Activated naive CD8-positive, alpha-beta T cell treated with anti-CD3 and anti-CD28 coated beads, Interleukin-2, amount 50 U/mL, for 24 hours (primary cell): Measurements from ENCODE around the gene SLC22A15.
"Not testable (repeated sequence)": the region's sequence is repeated elsewhere in the genome, so short reads cannot be mapped to it uniquely, and the experiment has no call there.

Experiments
- ATAC-seq: fragments of 150-1000 bp; cut with Tn5 transposase; one replicate; pipeline ENCODE4 v1.10.0; 2021
- DNase-seq: peaks from one replicate; pipeline ENCODE4 v3.0.0; 2021
- H3K27ac Mint-ChIP-seq: one replicate; pipeline ENCODE4 v1.8.0; 2021; ENCODE audit warnings: mild to moderate bottlenecking, mixed read lengths
- H3K27me3 Mint-ChIP-seq: one replicate; pipeline ENCODE4 v1.8.0; 2021; ENCODE audit warnings: mixed read lengths
- H3K36me3 Mint-ChIP-seq: one replicate; pipeline ENCODE4 v1.8.0; 2021; ENCODE audit warnings: low read depth, mixed read lengths
- H3K4me1 Mint-ChIP-seq: one replicate; pipeline ENCODE4 v1.8.0; 2021; ENCODE audit warnings: mixed read lengths
- H3K4me3 Mint-ChIP-seq: one replicate; pipeline ENCODE4 v1.8.0; 2021; ENCODE audit warnings: mild to moderate bottlenecking, moderate library complexity, mixed read lengths
- H3K9me3 Mint-ChIP-seq: one replicate; pipeline ENCODE4 v1.8.0; 2021; ENCODE audit warnings: mixed read lengths

The SLC22A15 gene

GRCh38 chr1:115976062-115976920 is at the start of gene SLC22A15:
SLC22A15 (plus strand) TSS chr1:115976513; CDS start chr1:115976628, 115 bp downstream.
- Mint-ChIP-seq H3K27me3 (peaks cover 43% of the 10 kb centered on the region), H3K27ac (peak within 1 kb of the TSS; percentile 22), H3K9me3 (no peaks in the 10 kb centered on the region), H3K4me3 (peak within 1 kb of the TSS; percentile 79), H3K4me1 (peaks cover 7% of the 10 kb centered on the region), H3K36me3 (no peaks in the 10 kb centered on the region)
- peak; percentile 79 for ATAC-seq
- DNase-seq: peak; percentile 41

GRCh38 chr1:115927971-115928370 is 48.3 kb upstream of the SLC22A15 start:
- no peak for DNase-seq
- Mint-ChIP-seq H3K9me3 (no peaks in the 10 kb centered on the region), H3K4me3 (no peak overlapping the region), H3K36me3 (no peaks in the 10 kb centered on the region), H3K27ac (no peak overlapping the region), H3K27me3 (peaks cover 4% of the 10 kb centered on the region), H3K4me1 (peaks cover 5% of the 10 kb centered on the region)
- no peak for ATAC-seq

DNA sequence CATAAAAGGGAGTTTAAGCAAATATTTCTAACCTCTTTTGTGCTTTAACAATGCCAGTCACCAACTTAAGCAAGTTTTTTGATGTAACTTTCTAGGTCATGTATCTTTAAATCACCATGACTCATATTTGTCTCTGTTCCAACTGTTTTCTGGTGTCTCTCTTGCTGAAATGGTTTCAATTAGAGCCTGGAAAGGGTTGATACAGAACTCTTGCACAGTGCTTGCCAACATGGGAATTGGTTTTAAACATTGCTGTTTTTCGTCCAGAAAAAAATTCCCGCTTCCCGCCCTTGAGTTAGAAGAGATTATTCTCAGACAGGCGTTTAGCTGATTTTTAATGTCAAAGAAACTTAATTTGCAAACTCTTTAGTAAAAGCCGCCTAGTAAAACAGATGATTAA is 46.4 kb upstream of the SLC22A15 start:
- no peaks in the 10 kb centered on the region for H3K4me1 Mint-ChIP-seq
- no peak for ATAC-seq
- no peaks in the 10 kb centered on the region for H3K36me3 Mint-ChIP-seq
- no peak for DNase-seq
- H3K27me3 Mint-ChIP-seq: peaks cover 4% of the 10 kb centered on the region
- H3K9me3 Mint-ChIP-seq: no peaks in the 10 kb centered on the region
- H3K27ac Mint-ChIP-seq: no peak overlapping the region
- H3K4me3 Mint-ChIP-seq: no peak overlapping the region

DNA sequence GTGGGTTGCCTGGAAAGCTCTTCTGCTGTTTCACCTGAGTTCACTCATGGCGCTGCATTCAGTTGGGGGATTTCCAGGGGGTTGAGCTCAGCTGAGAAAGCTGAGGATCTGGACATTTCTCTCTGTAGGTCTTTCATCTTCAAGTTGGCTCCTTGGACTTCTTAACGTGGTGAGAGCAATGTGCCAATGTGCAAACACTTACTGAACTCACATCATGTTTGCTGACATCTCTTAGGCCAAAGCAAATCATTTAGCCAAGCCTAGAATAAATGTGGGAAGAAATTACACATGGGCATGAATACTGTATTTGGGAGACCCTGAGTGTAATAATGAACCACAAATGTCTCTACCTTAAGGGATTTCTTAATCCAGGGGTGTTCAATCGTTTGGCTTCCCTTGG is 42.7 kb upstream of the SLC22A15 start:
- Mint-ChIP-seq H3K4me1 (no peaks in the 10 kb centered on the region), H3K4me3 (no peak overlapping the region), H3K36me3 (no peaks in the 10 kb centered on the region), H3K27me3 (peaks cover 3% of the 10 kb centered on the region), H3K27ac (no peak overlapping the region), H3K9me3 (no peaks in the 10 kb centered on the region)
- no peak for ATAC-seq
- DNase-seq: no peak

- Mint-ChIP-seq H3K27ac (no peak overlapping the region), H3K4me1 (no peaks in the 10 kb centered on the region), H3K27me3 (peaks cover 3% of the 10 kb centered on the region)
Observed at GRCh38 chr1:115939455-115939854, 36.9 kb upstream of the SLC22A15 start.

GRCh38 chr1:115946116-115946515 is 30.2 kb upstream of the SLC22A15 start:
- Mint-ChIP-seq H3K4me3 (no peak overlapping the region), H3K9me3 (no peaks in the 10 kb centered on the region), H3K36me3 (no peaks in the 10 kb centered on the region), H3K27me3 (peaks cover 15% of the 10 kb centered on the region), H3K4me1 (no peaks in the 10 kb centered on the region), H3K27ac (no peak overlapping the region)
- DNase-seq (no peak), ATAC-seq (no peak)

More at GRCh38 chr1:115939455-115939854, 36.9 kb upstream of the SLC22A15 start:
- Mint-ChIP-seq H3K9me3 (no peaks in the 10 kb centered on the region), H3K36me3 (no peaks in the 10 kb centered on the region), H3K4me3 (no peak overlapping the region)
- ATAC-seq: no peak
- no peak for DNase-seq

- peaks cover 4% of the 10 kb centered on the region for H3K4me1 Mint-ChIP-seq
- H3K9me3 Mint-ChIP-seq: no peaks in the 10 kb centered on the region
- ATAC-seq: no peak
- no peak overlapping the region for H3K4me3 Mint-ChIP-seq
- H3K27me3 Mint-ChIP-seq: peaks cover 15% of the 10 kb centered on the region
- no peak for DNase-seq
- H3K36me3 Mint-ChIP-seq: no peaks in the 10 kb centered on the region
- no peak overlapping the region for H3K27ac Mint-ChIP-seq
Observed at GRCh38 chr1:115949156-115949555, 27.2 kb upstream of the SLC22A15 start.

- Mint-ChIP-seq H3K27me3 (peaks cover 19% of the 10 kb centered on the region), H3K4me3 (no peak overlapping the region), H3K4me1 (peaks cover 4% of the 10 kb centered on the region), H3K36me3 (no peaks in the 10 kb centered on the region), H3K9me3 (no peaks in the 10 kb centered on the region), H3K27ac (no peak overlapping the region)
- DNase-seq: no peak
- ATAC-seq: no peak
Observed at GRCh38 chr1:115951560-115951959, 24.8 kb upstream of the SLC22A15 start.

GRCh38 chr1:115952547-115952946 is 23.8 kb upstream of the SLC22A15 start:
- Mint-ChIP-seq H3K9me3 (no peaks in the 10 kb centered on the region), H3K4me1 (peaks cover 4% of the 10 kb centered on the region), H3K4me3 (no peak overlapping the region), H3K27me3 (peaks cover 26% of the 10 kb centered on the region), H3K27ac (no peak overlapping the region), H3K36me3 (no peaks in the 10 kb centered on the region)
- DNase-seq: no peak
- no peak for ATAC-seq

GRCh38 chr1:115953180-115953579 is 23.1 kb upstream of the SLC22A15 start:
- H3K27ac Mint-ChIP-seq: no peak overlapping the region
- H3K4me3 Mint-ChIP-seq: no peak overlapping the region
- peak; percentile 43 for ATAC-seq

GRCh38 chr1:115954684-115955083 is 21.6 kb upstream of the SLC22A15 start:
- Mint-ChIP-seq H3K27ac (no peak overlapping the region), H3K27me3 (peaks cover 22% of the 10 kb centered on the region), H3K4me1 (peaks cover 4% of the 10 kb centered on the region), H3K36me3 (no peaks in the 10 kb centered on the region), H3K9me3 (no peaks in the 10 kb centered on the region), H3K4me3 (no peak overlapping the region)
- no peak for DNase-seq
- no peak for ATAC-seq

More at GRCh38 chr1:115953180-115953579, 23.1 kb upstream of the SLC22A15 start:
- H3K27me3 Mint-ChIP-seq: peaks cover 27% of the 10 kb centered on the region
- no peak for DNase-seq
- H3K4me1 Mint-ChIP-seq: peaks cover 4% of the 10 kb centered on the region
- no peaks in the 10 kb centered on the region for H3K36me3 Mint-ChIP-seq
- no peaks in the 10 kb centered on the region for H3K9me3 Mint-ChIP-seq

- Mint-ChIP-seq H3K27me3 (peaks cover 19% of the 10 kb centered on the region), H3K27ac (no peak overlapping the region), H3K4me3 (no peak overlapping the region), H3K4me1 (peaks cover 4% of the 10 kb centered on the region), H3K9me3 (no peaks in the 10 kb centered on the region), H3K36me3 (no peaks in the 10 kb centered on the region)
- ATAC-seq (no peak), DNase-seq (no peak)
Observed at GRCh38 chr1:115955228-115955627, 21.1 kb upstream of the SLC22A15 start.

- DNase-seq (no peak), ATAC-seq (no peak)
- Mint-ChIP-seq H3K27me3 (peaks cover 42% of the 10 kb centered on the region), H3K4me1 (no peaks in the 10 kb centered on the region), H3K9me3 (no peaks in the 10 kb centered on the region), H3K4me3 (no peak overlapping the region), H3K36me3 (no peaks in the 10 kb centered on the region), H3K27ac (no peak overlapping the region)
Observed at GRCh38 chr1:115958866-115959265, 17.4 kb upstream of the SLC22A15 start.

DNA sequence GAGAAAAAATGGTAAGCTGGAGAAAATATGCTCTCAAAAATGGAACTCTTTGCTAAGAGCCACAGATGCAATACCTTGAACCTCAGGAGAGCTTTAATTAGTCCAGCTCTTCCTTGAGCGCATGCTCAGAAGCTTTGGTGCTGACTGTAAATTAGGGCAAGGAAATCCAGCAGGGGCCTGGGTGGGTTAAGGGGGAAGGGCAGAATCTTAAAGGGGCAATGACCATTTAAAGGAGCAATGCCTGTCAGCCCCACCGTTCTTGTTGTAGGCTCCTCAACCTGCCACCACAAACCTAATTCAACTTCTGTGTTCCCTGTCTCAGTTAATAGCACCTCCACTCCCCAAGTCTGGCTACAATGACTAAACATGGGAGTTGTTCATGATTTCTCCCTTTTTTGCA is 6.8 kb upstream of the SLC22A15 start:
- Mint-ChIP-seq H3K36me3 (no peaks in the 10 kb centered on the region), H3K4me3 (no peak overlapping the region), H3K27ac (no peak overlapping the region), H3K9me3 (no peaks in the 10 kb centered on the region), H3K27me3 (peaks cover 28% of the 10 kb centered on the region), H3K4me1 (no peaks in the 10 kb centered on the region)
- DNase-seq: no peak
- no peak for ATAC-seq

GRCh38 chr1:115971778-115972177 is 4.5 kb upstream of the SLC22A15 start:
- not testable (repeated sequence) for H3K9me3 Mint-ChIP-seq, H3K36me3 Mint-ChIP-seq, ATAC-seq, H3K4me1 Mint-ChIP-seq, H3K27ac Mint-ChIP-seq, DNase-seq, H3K4me3 Mint-ChIP-seq
- peaks cover 34% of the 10 kb centered on the region for H3K27me3 Mint-ChIP-seq
